ENCODE data around the gene ASB5. TPM values are rescaled to one million over a fixed set of nuclear protein-coding genes. Genes with fewer than 3 reads are reported as not detected.
"Not testable (repeated sequence)": the region's sequence is repeated elsewhere in the genome, so short reads cannot be mapped to it uniquely, and the experiment has no call there.

ASB5 gene
- total RNA-seq, 1 donor from 2014 or later = not detected

DNA sequence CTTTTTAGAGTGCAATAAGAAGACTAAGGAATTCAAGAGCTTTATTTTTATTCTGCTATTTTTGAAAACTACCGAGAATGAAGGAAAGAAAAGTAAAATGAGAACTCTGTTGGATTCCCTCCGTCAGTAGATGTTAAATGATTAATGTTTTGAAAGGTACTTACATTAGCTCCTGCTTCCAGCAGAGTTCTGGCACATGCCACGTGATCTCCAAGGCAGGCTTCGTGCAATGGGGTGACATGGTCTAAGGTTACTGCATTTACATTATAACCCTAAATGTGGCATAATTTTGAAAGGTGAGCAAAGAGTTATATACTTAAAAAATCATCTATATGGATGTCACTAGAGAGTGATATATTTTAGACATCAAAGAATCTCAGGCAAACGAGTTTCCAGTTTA lies 46.9 kb downstream of the ASB5 start:
- DNase-seq = no peak
- Mint-ChIP-seq H3K36me3 (ENCODE audit: unreplicated experiment) (no peaks in the 10 kb centered on the region), H3K27ac (ENCODE audit: unreplicated experiment) (no peak overlapping the region), H3K4me1 (ENCODE audit: low read depth, unreplicated experiment) (peaks cover 2% of the 10 kb centered on the region), H3K4me3 (ENCODE audit: unreplicated experiment) (no peak overlapping the region), H3K27me3 (ENCODE audit: unreplicated experiment) (no peaks in the 10 kb centered on the region), H3K9me3 (ENCODE audit: unreplicated experiment) (no peaks in the 10 kb centered on the region)
- TF ChIP-seq, protein P1, sequence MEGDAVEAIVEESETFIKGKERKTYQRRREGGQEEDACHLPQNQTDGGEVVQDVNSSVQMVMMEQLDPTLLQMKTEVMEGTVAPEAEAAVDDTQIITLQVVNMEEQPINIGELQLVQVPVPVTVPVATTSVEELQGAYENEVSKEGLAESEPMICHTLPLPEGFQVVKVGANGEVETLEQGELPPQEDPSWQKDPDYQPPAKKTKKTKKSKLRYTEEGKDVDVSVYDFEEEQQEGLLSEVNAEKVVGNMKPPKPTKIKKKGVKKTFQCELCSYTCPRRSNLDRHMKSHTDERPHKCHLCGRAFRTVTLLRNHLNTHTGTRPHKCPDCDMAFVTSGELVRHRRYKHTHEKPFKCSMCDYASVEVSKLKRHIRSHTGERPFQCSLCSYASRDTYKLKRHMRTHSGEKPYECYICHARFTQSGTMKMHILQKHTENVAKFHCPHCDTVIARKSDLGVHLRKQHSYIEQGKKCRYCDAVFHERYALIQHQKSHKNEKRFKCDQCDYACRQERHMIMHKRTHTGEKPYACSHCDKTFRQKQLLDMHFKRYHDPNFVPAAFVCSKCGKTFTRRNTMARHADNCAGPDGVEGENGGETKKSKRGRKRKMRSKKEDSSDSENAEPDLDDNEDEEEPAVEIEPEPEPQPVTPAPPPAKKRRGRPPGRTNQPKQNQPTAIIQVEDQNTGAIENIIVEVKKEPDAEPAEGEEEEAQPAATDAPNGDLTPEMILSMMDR (IDR thresholded peaks at IDR 0.05; ENCODE audit: partially characterized antibody, unreplicated experiment) = no peak

GRCh38 chr4:176217510-176217909 lies 51.5 kb downstream of the ASB5 start:
- Mint-ChIP-seq H3K4me1 (ENCODE audit: low read depth, unreplicated experiment) (no peaks in the 10 kb centered on the region), H3K36me3 (ENCODE audit: unreplicated experiment) (no peaks in the 10 kb centered on the region), H3K9me3 (ENCODE audit: unreplicated experiment) (no peaks in the 10 kb centered on the region), H3K27ac (ENCODE audit: unreplicated experiment) (no peak overlapping the region), H3K27me3 (ENCODE audit: unreplicated experiment) (no peaks in the 10 kb centered on the region), H3K4me3 (ENCODE audit: unreplicated experiment) (no peak overlapping the region)
- no peak for DNase-seq
- TF ChIP-seq, protein P1 (IDR thresholded peaks at IDR 0.05; ENCODE audit: partially characterized antibody, unreplicated experiment) = no peak

GRCh38 chr4:176212351-176212750 lies 56.7 kb downstream of the ASB5 start:
- not testable (repeated sequence) for H3K36me3 Mint-ChIP-seq (ENCODE audit: unreplicated experiment); H3K27me3 Mint-ChIP-seq (ENCODE audit: unreplicated experiment); H3K9me3 Mint-ChIP-seq (ENCODE audit: unreplicated experiment); DNase-seq; H3K4me3 Mint-ChIP-seq (ENCODE audit: unreplicated experiment); H3K27ac Mint-ChIP-seq (ENCODE audit: unreplicated experiment); H3K4me1 Mint-ChIP-seq (ENCODE audit: low read depth, unreplicated experiment)

GRCh38 chr4:176210579-176211296 lies 58.3 kb downstream of the ASB5 start:
- Mint-ChIP-seq H3K4me3 (ENCODE audit: unreplicated experiment) (no peak overlapping the region), H3K27me3 (ENCODE audit: unreplicated experiment) (no peaks in the 10 kb centered on the region), H3K36me3 (ENCODE audit: unreplicated experiment) (no peaks in the 10 kb centered on the region), H3K9me3 (ENCODE audit: unreplicated experiment) (no peaks in the 10 kb centered on the region), H3K4me1 (ENCODE audit: low read depth, unreplicated experiment) (no peaks in the 10 kb centered on the region), H3K27ac (ENCODE audit: unreplicated experiment) (no peak overlapping the region)
- TF ChIP-seq, protein P1 (IDR thresholded peaks at IDR 0.05; ENCODE audit: partially characterized antibody, unreplicated experiment) = no peak
- no peak for DNase-seq

DNA sequence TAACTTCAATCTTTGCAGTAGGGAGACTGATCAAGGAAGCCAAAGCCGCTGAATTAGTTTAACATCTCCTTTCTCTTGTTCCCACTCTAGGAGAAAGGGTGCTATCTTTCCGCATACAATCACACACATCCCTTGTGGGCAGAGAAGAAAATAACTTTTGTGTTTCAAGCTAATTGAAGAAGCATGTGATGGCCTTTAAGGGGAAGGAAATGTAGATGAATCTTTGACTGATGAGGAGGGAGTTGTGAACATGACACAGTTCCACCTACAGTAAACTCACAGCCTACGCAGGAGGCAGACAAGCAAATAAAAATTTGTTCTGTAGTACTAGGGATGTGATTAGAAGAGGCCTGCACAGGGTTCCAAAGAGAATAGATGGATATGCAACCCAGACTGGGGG lies 58.9 kb downstream of the ASB5 start:
- DNase-seq = no peak
- Mint-ChIP-seq H3K27me3 (ENCODE audit: unreplicated experiment) (no peaks in the 10 kb centered on the region), H3K27ac (ENCODE audit: unreplicated experiment) (no peak overlapping the region), H3K36me3 (ENCODE audit: unreplicated experiment) (no peaks in the 10 kb centered on the region), H3K9me3 (ENCODE audit: unreplicated experiment) (no peaks in the 10 kb centered on the region), H3K4me3 (ENCODE audit: unreplicated experiment) (no peak overlapping the region), H3K4me1 (ENCODE audit: low read depth, unreplicated experiment) (peaks cover 4% of the 10 kb centered on the region)
- TF ChIP-seq, protein P1 (IDR thresholded peaks at IDR 0.05; ENCODE audit: partially characterized antibody, unreplicated experiment) = no peak

Measured in glutamatergic neuron (in vitro differentiated cells).